ENCODE results near the gene NRDE2. TPM values are rescaled to one million over a fixed set of nuclear protein-coding genes. Genes with fewer than 3 reads are reported as not detected.
A peak's percentile ranks its signal among the peaks of the same experiment; 100 is the strongest.

Gene NRDE2
- total and polyA plus RNA-seq, 2 of the 4 experiments (the other 2 are of a cell fraction), result 4.5 to 9.3 TPM

DNA sequence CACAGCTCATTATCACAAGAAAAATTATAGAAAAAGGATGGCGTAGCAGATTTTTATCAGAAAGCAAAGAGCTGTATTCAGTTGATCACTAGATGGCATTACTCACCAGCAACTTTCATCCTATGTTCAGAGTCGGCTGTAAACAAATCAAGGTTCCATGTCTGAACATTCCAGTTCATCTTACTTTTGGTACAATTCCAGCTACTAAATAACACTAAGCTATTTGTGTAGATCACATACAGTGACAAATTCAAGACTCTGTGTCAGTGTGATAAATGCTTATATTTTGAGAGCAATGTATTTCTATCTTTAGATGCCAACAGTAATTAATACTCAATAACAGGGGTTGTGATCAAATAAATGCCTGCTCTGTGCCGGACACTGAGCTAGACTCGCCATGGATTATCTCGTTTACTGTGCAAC lies 30.1 kb downstream of the NRDE2 start:
- no peak overlapping the region for H2BK5ac ChIP-seq (ENCODE audit: low read depth, low read length, poor library complexity, severe bottlenecking)
- intact Hi-C loops (cut with micrococcal nuclease), result loop anchor here (1.0 to 10.0 kb wide), 8 partner anchors 81 to 873 kb away; partner anchors contain the start of gene TTC7B
- no peak overlapping the region for H2AFZ ChIP-seq (replicated peaks; ENCODE audit: low read length, poor library complexity)
- no peak overlapping the region for H2AK5ac ChIP-seq (ENCODE audit: low read depth, low read length)
- H3K27ac ChIP-seq (ENCODE audit: insufficient read depth, low read length), result no peak overlapping the region
- no peak overlapping the region for H2BK120ac ChIP-seq (ENCODE audit: low read depth, low read length)
- H3K9ac ChIP-seq (ENCODE audit: low read depth, low read length), result no peak overlapping the region
- no peak overlapping the region for H3K4me3 ChIP-seq (ENCODE audit: insufficient read depth, low read depth, low read length)
- peaks cover under 1% of the 10 kb centered on the region; the same call in 1 of the 2 replicates for H3K4me1 ChIP-seq (ENCODE audit: control insufficient read depth, insufficient read depth, low read length)
- DNase-seq (peak; percentile 80), ATAC-seq (ENCODE audit: low read depth) (peak; percentile 91)
- H4K5ac ChIP-seq (ENCODE audit: low read depth, low read length), result no peak overlapping the region
- ChIA-PET CTCF (interaction anchor here (0.6 to 1.9 kb wide), 16 partner anchors 13 to 601 kb away, joined by 3 to 12 read pairs (median 4); no protein-coding TSS in a partner anchor), POLR2A (ENCODE audit: unreplicated experiment) (interaction anchor here (0.5 kb wide), 1 partner anchor 257 kb away, joined by 3 read pairs; no protein-coding TSS in a partner anchor)
- no peak overlapping the region for H4K8ac ChIP-seq (ENCODE audit: low read depth in 2 of 2, low read length in 2 of 2)
- dilution Hi-C loops (cut with HindIII; ENCODE audit: low sequenced_read_pairs, unreplicated experiment), result no loop called here
- H3K4me2 ChIP-seq (ENCODE audit: low read depth, low read length), result no peak overlapping the region
- no peaks in the 10 kb centered on the region for H3K9me1 ChIP-seq (ENCODE audit: insufficient read depth, low read length)
- H3K18ac ChIP-seq (ENCODE audit: low read depth, low read length), result no peak overlapping the region
- H3K14ac ChIP-seq (replicated peaks; ENCODE audit: low read depth, low read length), result no peak overlapping the region
- no peak overlapping the region for H2BK20ac ChIP-seq (ENCODE audit: low read depth, low read length)
- BruUV-seq (replicated peaks), result no TSS peak
- no peak overlapping the region for H3K23ac ChIP-seq (ENCODE audit: low read depth, low read length)
- no peaks in the 10 kb centered on the region for H4K20me1 ChIP-seq (ENCODE audit: insufficient read depth, low read length)
- H3K79me1 ChIP-seq (ENCODE audit: low read depth in 1 of 2, low read length in 2 of 2), result no peaks in the 10 kb centered on the region; a peak in 2 of 4 replicates
- in situ Hi-C loops (cut with MboI; ENCODE audit: low sequenced_read_pairs), result loop anchor here (5.0 kb wide), 1 partner anchor 396 kb away; no protein-coding TSS in a partner anchor
- peaks cover 6% of the 10 kb centered on the region for H3K36me3 ChIP-seq (ENCODE audit: control insufficient read depth, insufficient read depth, low read length)
- no peaks in the 10 kb centered on the region for H3K27me3 ChIP-seq (ENCODE audit: control insufficient read depth, insufficient read depth, low read length)
- no peak overlapping the region for H3K56ac ChIP-seq (ENCODE audit: extremely low read depth, insufficient read depth, low read length)
- no peak overlapping the region for H2BK15ac ChIP-seq (ENCODE audit: low read depth, low read length)
- H2AK9ac ChIP-seq (replicated peaks; ENCODE audit: low read depth, low read length, poor library complexity), result no peak overlapping the region
- H3K4ac ChIP-seq (ENCODE audit: low read depth, low read length), result no peak overlapping the region
- no peaks in the 10 kb centered on the region for H3K9me3 ChIP-seq (ENCODE audit: control insufficient read depth, insufficient read depth, low read length)
- TF ChIP-seq SMC3 (IDR thresholded peaks at IDR 0.05; ENCODE audit: low read depth, low read length), result peak; percentile 64
- TF ChIP-seq, protein P1, sequence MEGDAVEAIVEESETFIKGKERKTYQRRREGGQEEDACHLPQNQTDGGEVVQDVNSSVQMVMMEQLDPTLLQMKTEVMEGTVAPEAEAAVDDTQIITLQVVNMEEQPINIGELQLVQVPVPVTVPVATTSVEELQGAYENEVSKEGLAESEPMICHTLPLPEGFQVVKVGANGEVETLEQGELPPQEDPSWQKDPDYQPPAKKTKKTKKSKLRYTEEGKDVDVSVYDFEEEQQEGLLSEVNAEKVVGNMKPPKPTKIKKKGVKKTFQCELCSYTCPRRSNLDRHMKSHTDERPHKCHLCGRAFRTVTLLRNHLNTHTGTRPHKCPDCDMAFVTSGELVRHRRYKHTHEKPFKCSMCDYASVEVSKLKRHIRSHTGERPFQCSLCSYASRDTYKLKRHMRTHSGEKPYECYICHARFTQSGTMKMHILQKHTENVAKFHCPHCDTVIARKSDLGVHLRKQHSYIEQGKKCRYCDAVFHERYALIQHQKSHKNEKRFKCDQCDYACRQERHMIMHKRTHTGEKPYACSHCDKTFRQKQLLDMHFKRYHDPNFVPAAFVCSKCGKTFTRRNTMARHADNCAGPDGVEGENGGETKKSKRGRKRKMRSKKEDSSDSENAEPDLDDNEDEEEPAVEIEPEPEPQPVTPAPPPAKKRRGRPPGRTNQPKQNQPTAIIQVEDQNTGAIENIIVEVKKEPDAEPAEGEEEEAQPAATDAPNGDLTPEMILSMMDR (conservative IDR thresholded peaks at IDR 0.05; ENCODE audit: low read depth, low read length), result peak; percentile 79
- TF ChIP-seq RAD21 (IDR thresholded peaks at IDR 0.05; ENCODE audit: low read length), result peak; percentile 86
- no peak for TF ChIP-seq NFE2L2 (IDR thresholded peaks at IDR 0.05; ENCODE audit: low read depth, low read length)
- TF ChIP-seq MAZ (IDR thresholded peaks at IDR 0.05; ENCODE audit: borderline replicate concordance, low read depth, low read length), result no peak
- 80% methylated on average over 1 of the region's 5 CpGs; no CpG with 5 or more reads in 1 of the 2 experiments for WGBS, 2 experiments (ENCODE audit: extremely low coverage in 2 of 2, insufficient read length in 1 of 2)
- H4K91ac ChIP-seq (ENCODE audit: insufficient read depth, low read depth, low read length), result no peak overlapping the region

All from IMR-90 (cell line).